ENCODE measurements around the gene BLOC1S1.
"Not testable (repeated sequence)": the region's sequence is repeated elsewhere in the genome, so short reads cannot be mapped to it uniquely, and the experiment has no call there.

The BLOC1S1 gene

DNA sequence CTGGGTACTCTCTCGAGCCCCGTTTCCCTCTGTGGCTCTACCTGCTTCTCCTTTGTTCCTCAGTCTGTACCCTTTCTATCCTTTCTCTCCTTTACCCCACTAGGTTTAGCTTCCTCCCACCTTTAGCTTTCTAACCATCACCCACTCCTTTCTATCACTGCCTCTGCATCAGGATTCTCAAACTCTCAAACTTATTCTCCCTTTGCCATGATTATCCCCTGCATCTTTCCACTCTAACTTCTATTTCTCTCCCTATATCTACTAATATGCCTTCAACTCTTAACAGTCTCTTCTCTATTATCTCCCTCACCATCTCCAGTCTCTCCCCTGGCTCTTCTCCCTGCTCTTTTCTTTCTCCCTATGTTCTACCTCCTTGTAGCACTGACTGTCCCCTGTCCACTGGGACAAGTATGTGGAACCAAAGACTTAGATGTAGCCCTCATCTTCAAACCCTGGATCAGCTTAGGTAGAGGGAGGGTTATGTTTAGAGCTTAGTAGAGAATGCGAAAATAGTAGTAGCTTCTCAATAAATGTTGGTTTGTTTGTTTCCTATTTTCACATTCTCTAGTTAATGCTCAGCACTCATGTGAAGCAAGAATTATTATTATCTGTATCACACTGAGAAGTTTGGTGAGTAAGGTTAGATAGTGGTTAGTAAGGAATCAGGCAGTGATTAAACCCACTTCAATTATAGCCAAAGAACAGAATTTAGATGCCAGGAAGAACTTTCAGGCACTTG, 30.5 kb downstream of the BLOC1S1 start:
- no peak for DNase-seq

DNA sequence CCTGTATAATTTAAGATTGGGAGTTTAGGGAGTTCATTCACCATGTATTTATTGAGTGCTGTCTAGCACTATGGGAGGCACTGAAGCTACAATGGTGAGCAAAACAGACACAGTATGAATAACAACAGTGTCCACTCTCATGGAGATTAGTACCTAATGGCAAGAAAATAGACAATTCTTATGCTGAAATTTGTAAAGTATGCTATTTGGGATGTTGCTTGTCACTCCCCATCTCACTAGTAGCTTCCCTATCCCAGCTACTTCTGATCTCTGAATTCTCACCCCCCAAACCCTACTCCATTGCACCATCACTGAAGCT, 31.0 kb downstream of the BLOC1S1 start:
- no peak for DNase-seq

DNA sequence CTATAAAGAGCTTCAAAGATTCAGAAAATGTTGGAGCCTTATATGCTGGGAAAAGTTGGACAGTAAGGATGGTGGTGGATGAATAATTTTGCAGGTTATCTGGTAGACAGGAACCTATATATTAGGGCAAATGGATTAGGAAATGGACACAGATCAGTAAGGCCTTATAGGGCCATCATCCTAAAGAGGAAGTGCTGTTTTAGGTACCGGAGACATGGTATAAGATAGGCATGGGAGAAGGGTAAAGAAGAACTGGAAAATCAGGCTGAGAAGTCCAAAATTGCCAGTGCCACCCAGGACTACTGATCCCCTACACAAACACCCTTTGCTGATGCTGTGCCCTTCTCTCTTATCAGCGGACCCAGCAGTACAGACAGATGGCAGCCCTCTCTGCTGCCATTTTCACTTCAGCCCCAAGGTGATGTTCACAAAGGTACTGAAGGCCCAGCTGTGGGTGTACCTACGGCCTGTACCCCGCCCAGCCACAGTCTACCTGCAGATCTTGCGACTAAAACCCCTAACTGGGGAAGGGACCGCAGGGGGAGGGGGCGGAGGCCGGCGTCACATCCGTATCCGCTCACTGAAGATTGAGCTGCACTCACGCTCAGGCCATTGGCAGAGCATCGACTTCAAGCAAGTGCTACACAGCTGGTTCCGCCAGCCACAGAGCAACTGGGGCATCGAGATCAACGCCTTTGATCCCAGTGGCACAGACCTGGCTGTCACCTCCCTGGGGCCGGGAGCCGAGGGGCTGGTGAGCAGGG, 32.6 kb downstream of the BLOC1S1 start:
- DNase-seq: no peak

DNA sequence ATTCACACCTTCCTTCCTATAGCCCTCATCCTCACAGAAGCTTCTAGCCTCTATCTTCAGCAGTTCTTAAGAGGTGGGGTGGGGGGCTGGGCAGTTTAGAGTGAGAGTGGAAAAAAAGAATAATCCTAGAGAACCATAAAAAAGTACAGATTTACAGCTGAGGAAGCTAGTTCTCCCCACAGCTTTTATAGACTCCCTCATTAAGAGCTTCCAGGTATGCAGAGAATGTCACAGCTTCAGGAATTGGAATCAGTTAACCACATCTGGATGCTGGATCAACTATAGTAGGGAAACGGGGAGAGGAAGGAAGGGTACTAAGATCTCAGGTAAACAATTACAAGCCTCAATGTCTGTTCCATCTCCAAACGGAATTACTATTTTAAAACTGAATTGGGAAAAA, 39.4 kb downstream of the BLOC1S1 start:
- no peak for DNase-seq

DNA sequence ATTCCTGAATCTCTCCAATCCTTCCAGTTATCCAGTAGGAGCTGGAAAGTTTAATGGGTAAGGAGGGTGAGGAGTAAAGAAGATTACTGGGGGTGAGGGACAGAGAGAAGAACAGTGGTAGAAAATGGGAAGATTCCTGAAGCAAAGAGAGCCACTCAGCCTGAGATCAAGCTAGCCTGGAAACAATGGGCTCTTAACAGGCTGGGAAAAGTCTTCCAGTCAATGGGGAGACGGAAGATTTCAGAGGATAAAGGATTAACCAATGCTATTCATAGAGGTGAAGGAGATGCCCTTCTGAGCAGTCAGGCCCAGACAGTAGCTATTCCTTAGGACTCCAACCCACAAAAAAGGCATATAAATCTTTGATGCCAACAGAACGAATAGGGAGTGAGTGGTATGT, 41.9 kb downstream of the BLOC1S1 start:
- DNase-seq: no peak

DNA sequence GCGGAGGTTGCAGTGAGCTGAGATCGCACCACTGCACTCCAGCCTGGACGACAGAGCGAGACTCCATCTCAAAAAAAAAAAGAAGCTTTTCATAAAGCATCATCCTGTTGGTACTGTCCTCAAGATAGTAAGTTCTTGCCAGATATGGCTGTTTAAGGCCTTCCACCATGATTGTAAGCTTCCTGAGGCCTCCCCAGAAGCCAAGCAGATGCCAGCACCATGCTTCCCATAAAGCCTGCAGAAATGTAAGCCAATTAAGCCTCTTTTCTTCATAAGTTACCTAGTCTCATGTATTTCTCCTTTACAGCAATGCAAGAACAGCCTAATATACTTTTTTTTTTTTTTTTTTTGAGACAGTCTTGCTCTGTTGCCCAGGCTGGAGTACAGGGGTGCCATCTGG, 42.7 kb downstream of the BLOC1S1 start:
- DNase-seq: not testable (repeated sequence)

DNA sequence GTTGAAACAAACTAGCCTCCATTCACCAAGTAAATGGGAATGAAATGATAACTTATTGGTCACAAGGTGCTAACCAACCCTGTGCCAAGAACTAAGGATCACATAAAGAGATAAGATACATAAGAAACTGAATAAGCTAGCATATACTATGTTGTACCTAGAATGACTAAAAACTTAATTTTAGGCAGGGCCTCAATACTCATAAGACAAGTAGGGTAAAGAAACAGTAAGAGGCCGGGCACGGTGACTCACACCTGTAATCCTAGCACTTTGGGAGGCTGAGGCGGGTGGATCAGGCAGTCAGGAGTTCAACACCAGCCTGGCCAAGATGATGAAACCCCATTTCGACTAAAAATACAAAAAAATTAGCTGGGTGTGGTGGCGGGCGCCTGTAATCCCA, 44.8 kb downstream of the BLOC1S1 start:
- DNase-seq: no peak

DNA sequence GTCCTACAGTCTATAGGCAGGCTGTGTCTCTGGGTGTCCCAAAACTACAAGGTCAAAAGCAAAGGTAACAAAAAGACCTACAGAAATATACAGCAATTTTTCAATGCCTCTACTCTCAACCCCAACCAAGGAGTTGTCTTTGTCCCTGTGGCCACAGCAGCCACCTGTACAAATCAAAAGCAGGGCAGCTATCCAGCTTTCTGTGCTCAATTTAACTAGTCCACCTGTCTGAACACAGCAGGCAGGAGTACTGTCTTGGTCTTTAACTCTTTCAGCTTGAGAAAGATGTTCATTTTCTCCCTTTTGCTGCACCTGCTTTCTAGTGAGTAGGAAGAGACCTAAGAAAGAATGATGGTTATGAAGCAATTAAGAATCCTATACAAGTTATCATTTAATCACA, 46.8 kb downstream of the BLOC1S1 start:
- no peak for DNase-seq

DNA sequence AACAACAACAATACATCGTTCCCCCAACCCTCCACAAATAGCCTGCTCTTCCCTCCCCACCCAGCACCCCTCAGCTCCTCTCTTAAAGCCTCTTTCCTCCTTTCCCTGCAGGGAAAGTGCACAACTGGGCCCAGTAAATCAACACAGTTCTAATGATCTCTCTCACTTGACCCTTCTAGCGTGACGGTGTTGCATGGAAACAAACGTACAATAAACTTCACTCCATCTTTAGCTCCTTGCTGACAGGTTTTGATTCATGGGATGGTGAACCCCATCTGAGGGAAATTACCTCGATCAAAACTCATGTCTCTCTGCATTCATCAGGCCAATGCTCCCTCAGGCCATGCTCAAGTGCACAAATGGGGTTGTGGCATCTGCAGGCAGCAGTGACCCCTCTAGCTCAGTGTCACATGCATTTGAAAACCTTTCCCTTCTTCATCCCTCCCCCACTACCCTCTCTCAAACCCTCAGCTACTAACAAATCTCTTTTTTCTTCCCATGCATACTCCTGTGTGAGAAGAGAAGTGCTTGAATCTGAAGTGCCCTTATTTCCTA, 50.0 kb downstream of the BLOC1S1 start:
- no peak for DNase-seq

DNA sequence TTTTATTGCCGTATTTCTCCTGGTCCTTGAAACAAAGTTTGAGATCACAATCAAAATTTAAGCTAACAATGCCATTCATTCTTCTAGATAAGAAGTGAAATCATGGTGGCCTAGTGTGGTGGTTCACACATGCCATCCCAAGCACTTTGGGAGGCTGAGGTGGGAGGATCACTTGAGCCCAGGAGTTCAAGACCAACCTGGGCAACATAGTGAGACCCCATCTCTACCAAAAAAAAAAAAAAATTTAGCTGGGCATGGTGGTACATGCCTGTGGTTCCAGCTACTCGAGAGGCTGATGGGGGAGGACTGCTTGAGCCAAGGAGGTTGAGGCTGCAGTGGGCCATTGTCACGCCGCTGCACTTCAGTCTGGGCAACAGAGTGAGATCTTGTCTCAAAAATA, 51.3 kb downstream of the BLOC1S1 start:
- DNase-seq: no peak

Data from GDM1 (cell line).